ENCODE data around the gene C1orf226. TPM values are rescaled to one million over a fixed set of nuclear protein-coding genes. Genes with fewer than 3 reads are reported as not detected.

The C1orf226 gene
- total and polyA plus RNA-seq, 9 of the 15 experiments (the other 6 are each of a cell fraction or from before 2014, with no cell fraction given) = 0.10 to 1.4 (median 0.47) TPM

- TF ChIP-seq RREB1 (CRISPR knock-in tag; IDR thresholded peaks at IDR 0.05) (no peak), CHD1 (IDR thresholded peaks at IDR 0.05; ENCODE audit: low read length) (no peak), NR4A1 (CRISPR knock-in tag; IDR thresholded peaks at IDR 0.05) (no peak), NR4A1 (tag; IDR thresholded peaks at IDR 0.05) (no peak), ZNF253 (CRISPR knock-in tag; conservative IDR thresholded peaks at IDR 0.05) (no peak), DDX20 (tag; IDR thresholded peaks at IDR 0.05; ENCODE audit: low read depth) (no peak)
These were observed 17.0 kb upstream of the C1orf226 start (continued) for GRCh38 chr1:162364498-162364897.
